Cardiac muscle cell (in vitro differentiated cells and primary cell): Measurements from ENCODE around the gene LNX1. TPM values are rescaled to one million over a fixed set of nuclear protein-coding genes. Genes with fewer than 3 reads are reported as not detected.

Experiments used
- DNase-seq, 2 donors: peaks; one replicate each; pipeline versions ENCODE4 v3.0.0 to v3.0.0-alpha.2; 2010 to 2017; ENCODE audit warnings: low read depth in 1 of 2, low spot score in 1 of 2
- H3K27ac ChIP-seq: fragments of 200-600 bp; sonication (generic); 2 replicates; pipeline ENCODE4 v1.5.1; 2016
- H3K27me3 ChIP-seq: fragments of 200-600 bp; sonication (generic); 2 replicates; pipeline ENCODE4 v1.6.0; 2016; ENCODE audit warnings: control low read depth
- H3K36me3 ChIP-seq: fragments of 200-600 bp; sonication (generic); 2 replicates; pipeline ENCODE4 v1.5.1; 2016; ENCODE audit warnings: control low read depth
- H3K4me1 ChIP-seq: fragments of 200-600 bp; sonication (generic); 2 replicates; pipeline ENCODE4 v1.8.1; 2017; ENCODE audit warnings: low read depth, mild to moderate bottlenecking, mixed run types
- H3K4me3 ChIP-seq: fragments of 200-600 bp; sonication (generic); 2 replicates; pipeline ENCODE4 v1.5.1; 2016; ENCODE audit warnings: mild to moderate bottlenecking
- H3K9me3 ChIP-seq: fragments of 200-600 bp; sonication (generic); 2 replicates; pipeline ENCODE4 v1.5.1; 2017; ENCODE audit warnings: low read depth, mild to moderate bottlenecking, control low read depth
- polyA plus RNA-seq: library from polyadenylated mRNA; unstranded; fragments of >200 nt; fragmentation: Nextera tagmentation; extraction: Ambion mirVana; gene quantifications from 2 replicates; pipeline ENCODE4 v1.2.1, GENCODE V29; 2016
- total RNA-seq: library from RNA; depleted of rRNA; stranded (reverse); fragments of >200 nt; gene quantifications from 2 replicates; pipeline ENCODE4 v1.2.3, GENCODE V29; 2016
- TF ChIP-seq, protein P1 (sequence below): IDR thresholded peaks from 2 replicates; pipeline ENCODE4 v1.5.1; 2012; ENCODE audit warnings: low read depth, mild to moderate bottlenecking, low read length

LNX1 gene
- total and polyA plus RNA-seq, 2 experiments from 2014 or later: 1.1 to 2.0 TPM

DNA sequence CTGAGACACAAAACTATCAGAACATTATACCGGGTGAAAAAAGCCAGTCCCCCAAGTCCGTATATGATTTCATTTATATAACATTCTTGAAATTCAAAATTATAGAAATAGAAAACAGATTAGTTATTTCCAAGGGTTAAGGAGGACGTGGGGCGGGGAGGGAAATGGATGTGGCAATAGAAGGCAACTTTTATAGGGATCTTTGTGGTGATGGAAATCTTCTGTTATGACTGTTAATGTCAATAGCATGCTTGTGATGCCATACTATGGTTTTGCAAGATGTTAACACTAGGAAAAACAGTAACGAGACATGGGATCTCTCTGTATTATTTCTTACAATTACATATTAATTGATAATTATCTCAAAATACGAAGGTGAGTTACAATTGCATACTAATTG lies 96.4 kb downstream of the LNX1 start:
- Histone ChIP-seq H3K27me3 (no peaks in the 10 kb centered on the region), H3K9me3 (no peaks in the 10 kb centered on the region), H3K36me3 (no peaks in the 10 kb centered on the region), H3K4me1 (peaks cover 2% of the 10 kb centered on the region), H3K27ac (no peak overlapping the region), H3K4me3 (no peak overlapping the region)
- DNase-seq: no peak
- TF ChIP-seq, protein P1, sequence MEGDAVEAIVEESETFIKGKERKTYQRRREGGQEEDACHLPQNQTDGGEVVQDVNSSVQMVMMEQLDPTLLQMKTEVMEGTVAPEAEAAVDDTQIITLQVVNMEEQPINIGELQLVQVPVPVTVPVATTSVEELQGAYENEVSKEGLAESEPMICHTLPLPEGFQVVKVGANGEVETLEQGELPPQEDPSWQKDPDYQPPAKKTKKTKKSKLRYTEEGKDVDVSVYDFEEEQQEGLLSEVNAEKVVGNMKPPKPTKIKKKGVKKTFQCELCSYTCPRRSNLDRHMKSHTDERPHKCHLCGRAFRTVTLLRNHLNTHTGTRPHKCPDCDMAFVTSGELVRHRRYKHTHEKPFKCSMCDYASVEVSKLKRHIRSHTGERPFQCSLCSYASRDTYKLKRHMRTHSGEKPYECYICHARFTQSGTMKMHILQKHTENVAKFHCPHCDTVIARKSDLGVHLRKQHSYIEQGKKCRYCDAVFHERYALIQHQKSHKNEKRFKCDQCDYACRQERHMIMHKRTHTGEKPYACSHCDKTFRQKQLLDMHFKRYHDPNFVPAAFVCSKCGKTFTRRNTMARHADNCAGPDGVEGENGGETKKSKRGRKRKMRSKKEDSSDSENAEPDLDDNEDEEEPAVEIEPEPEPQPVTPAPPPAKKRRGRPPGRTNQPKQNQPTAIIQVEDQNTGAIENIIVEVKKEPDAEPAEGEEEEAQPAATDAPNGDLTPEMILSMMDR: no peak

DNA sequence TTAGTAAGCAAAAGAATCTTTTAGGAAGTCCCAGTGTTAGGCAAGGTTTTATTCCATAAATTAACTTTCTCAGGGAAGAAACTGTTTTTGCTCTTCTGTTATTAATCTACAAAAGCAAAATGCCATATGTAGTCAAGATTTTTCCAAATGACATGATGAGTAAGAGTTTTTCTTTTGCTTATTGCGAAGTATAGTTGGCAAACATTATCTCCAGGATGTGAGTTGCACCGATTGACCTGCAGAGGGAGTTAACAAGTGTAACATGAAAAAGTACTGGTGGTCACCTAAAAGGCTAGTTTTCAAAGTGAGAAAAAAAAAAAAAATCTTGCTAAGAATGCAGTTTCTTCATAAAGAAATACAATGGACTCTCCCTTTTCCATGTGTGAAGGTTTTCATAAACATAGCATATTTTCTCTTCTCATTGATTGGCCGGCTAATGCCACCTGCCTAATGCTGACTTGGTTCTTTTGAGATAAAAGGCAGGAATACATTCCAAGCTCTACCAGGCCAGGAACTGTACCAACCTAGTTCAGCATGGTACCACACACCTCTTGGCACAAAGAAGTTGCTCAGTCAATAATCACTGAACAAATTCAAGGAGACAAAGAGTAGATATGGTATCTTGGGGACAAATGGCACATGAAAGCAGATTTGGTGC lies 100.2 kb downstream of the LNX1 start:
- Histone ChIP-seq H3K4me3 (no peak overlapping the region), H3K27ac (no peak overlapping the region), H3K36me3 (no peaks in the 10 kb centered on the region), H3K27me3 (no peaks in the 10 kb centered on the region), H3K9me3 (no peaks in the 10 kb centered on the region), H3K4me1 (peaks cover 2% of the 10 kb centered on the region)
- peak; percentile 53 to 95 for DNase-seq
- TF ChIP-seq, protein P1: peak; percentile 76

DNA sequence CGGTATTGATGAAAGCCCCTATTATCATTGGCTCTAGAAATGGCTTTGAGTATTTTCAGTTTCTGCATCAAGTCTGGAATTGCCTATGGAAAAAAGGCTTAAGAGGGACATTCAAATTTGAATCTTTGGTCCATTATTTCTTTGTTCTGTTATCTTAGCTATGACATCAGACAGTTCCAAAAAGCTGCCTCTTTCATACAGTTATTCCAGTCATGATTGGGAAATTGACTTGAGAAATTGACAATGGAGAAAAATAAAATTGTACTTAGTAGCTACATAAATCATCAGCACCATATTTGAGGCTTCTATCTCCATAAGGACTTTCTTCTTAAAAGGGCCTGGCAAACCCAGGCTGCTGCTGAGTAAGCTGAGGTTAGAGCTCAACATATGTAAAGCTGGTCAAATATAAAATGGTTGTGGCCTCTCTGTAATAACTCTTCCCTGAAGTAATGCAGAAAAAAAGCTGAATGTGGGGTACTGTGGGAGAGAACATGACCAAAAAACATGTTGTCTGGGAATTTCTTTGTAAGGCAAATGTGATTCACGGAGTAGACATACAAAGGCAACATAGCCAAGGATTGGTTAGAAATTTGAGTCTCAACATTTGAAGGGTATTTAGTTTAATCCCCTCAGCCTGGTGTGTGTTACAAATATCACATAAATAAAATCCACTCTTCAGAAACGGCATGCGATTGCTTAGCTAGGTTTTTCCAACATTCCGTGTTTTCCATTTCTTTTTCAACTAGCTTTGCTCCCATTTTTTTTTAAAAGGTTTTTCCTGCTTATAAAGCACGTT lies 100.9 kb downstream of the LNX1 start:
- peak in 1 of 2 donors; percentile 48 for DNase-seq
- Histone ChIP-seq H3K27me3 (no peaks in the 10 kb centered on the region), H3K9me3 (no peaks in the 10 kb centered on the region), H3K4me3 (no peak overlapping the region), H3K27ac (no peak overlapping the region), H3K36me3 (no peaks in the 10 kb centered on the region), H3K4me1 (peaks cover 2% of the 10 kb centered on the region)
- TF ChIP-seq, protein P1: no peak

DNA sequence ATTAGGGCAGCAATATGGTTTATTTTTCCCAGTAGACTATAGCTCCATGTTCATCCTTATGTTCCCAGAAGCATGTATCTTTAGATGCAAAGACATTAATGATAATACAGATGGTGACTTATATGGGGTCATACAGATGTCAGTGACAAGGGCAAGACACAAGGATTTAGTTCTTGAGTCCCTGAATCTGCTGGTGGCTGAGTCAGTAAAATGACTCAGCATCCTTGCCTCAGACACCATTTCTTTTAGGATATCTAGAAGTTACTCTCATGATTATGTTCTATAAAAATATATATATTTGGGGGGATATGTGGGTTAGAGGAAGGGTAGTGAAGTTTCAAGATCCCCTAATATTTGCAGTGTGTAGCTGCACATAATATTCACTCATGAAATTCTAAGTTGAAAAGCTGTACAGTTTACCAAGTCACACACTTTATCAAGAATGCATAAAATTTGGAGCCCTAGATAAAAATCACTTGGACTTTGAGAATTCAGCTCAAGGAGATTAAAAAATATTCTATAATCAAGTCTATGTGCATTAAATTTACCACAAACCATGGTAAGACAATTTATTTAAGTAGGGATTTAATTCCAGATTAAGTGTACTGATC lies 101.9 kb downstream of the LNX1 start:
- Histone ChIP-seq H3K4me3 (no peak overlapping the region), H3K27me3 (no peaks in the 10 kb centered on the region), H3K4me1 (peaks cover 2% of the 10 kb centered on the region), H3K9me3 (no peaks in the 10 kb centered on the region), H3K27ac (no peak overlapping the region), H3K36me3 (no peaks in the 10 kb centered on the region)
- DNase-seq: peak in 1 of 2 donors; percentile 46
- TF ChIP-seq, protein P1: no peak

DNA sequence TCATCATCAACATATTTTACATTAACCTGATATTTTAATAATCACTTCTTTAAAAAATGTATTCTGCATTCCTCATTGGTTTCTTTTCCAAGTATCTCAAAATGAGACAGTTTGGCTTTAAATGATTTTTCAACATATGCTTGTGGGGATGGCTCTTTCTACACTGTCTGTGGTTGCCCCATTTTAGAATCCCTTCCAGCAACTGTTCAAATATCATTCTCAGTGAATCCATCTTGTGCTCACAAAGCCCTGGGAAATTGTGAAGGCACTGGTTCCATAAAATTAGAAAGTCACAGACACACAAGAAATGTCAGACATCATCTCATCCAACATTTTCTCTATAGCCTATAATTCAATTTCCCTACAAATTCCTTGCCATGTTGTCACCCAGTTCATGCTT lies 103.5 kb downstream of the LNX1 start:
- no peak for DNase-seq
- no peaks in the 10 kb centered on the region for H3K36me3 ChIP-seq
- peaks cover 2% of the 10 kb centered on the region for H3K4me1 ChIP-seq
- no peaks in the 10 kb centered on the region for H3K9me3 ChIP-seq
- H3K4me3 ChIP-seq: no peak overlapping the region
- no peak overlapping the region for H3K27ac ChIP-seq
- TF ChIP-seq, protein P1: no peak
- H3K27me3 ChIP-seq: no peaks in the 10 kb centered on the region
